K562 (cell line): ENCODE measurements around the gene PARD6A. TPM values are rescaled to one million over a fixed set of nuclear protein-coding genes. Genes with fewer than 3 reads are reported as not detected.

Experiments
- CBX3 ChIP-seq, 2 experiments: IDR thresholded peaks; 1 replicate in 1 of 2; 2 replicates in 1 of 2; pipeline ENCODE4 v1.6.1; 2012; ENCODE audit warnings: inconsistent platforms in 2 of 2, low read length in 2 of 2, borderline replicate concordance in 1 of 2, control low read depth in 1 of 2
- EGR1 ChIP-seq: fragments of 450-650 bp; conservative IDR thresholded peaks from 2 replicates; pipeline ENCODE4 v1.6.1; 2017; ENCODE audit warnings: mild to moderate bottlenecking
- FOXP4 ChIP-seq: sonication (generic); formaldehyde crosslinking; IDR thresholded peaks from 2 replicates; pipeline ENCODE4 v1.8.0; 2022; ENCODE audit warnings: mild to moderate bottlenecking, missing genetic modification reagents, borderline replicate concordance
- HDAC3 ChIP-seq: fragments of 450-650 bp; IDR thresholded peaks from 2 replicates; pipeline ENCODE4 v1.6.1; 2018; ENCODE audit warnings: borderline replicate concordance, mild to moderate bottlenecking, moderate library complexity; ENCODE audit not compliant: partially characterized antibody
- JUND ChIP-seq, 2 experiments: IDR thresholded peaks; 2 replicates in 1 of 2; 3 replicates in 1 of 2; pipeline ENCODE4 v1.6.1; 2011; ENCODE audit warnings: borderline replicate concordance in 2 of 2, low read depth in 2 of 2, low read length in 2 of 2, improper control_type of control experiment in 1 of 2, missing biosample characterization in 1 of 2, missing genetic modification characterization in 1 of 2, missing genetic modification reagents in 1 of 2
- NRF1 ChIP-seq, 2 experiments: fragments of 450-650 bp; IDR thresholded peaks in 1 of 2; conservative IDR thresholded peaks in 1 of 2; 2 replicates each; pipeline ENCODE4 v1.6.1; 2014; ENCODE audit warnings: mild to moderate bottlenecking in 2 of 2
- PBX2 ChIP-seq, 2 experiments: IDR thresholded peaks in 1 of 2; conservative IDR thresholded peaks in 1 of 2; 2 replicates each; pipeline ENCODE4 v1.6.1; 2016; ENCODE audit warnings: low read depth in 2 of 2, mild to moderate bottlenecking in 1 of 2, missing compliant biosample characterization in 1 of 2, missing genetic modification characterization in 1 of 2, moderate library complexity in 1 of 2
- RAD21 ChIP-seq, 2 experiments: fragments of 250-450 bp in 1 of 2; fragments of 450-650 bp in 1 of 2; sonication (Bioruptor Pico) in 1 of 2; formaldehyde crosslinking in 1 of 2; IDR thresholded peaks in 1 of 2; conservative IDR thresholded peaks in 1 of 2; 2 replicates each; pipeline versions ENCODE4 v1.4.0 to v1.8.0; 2020 to 2022; ENCODE audit warnings: mild to moderate bottlenecking in 2 of 2, moderate library complexity in 1 of 2
- SMAD4 ChIP-seq: fragments of 250-450 bp; sonication (Bioruptor Pico); conservative IDR thresholded peaks from 2 replicates; pipeline ENCODE4 v1.8.0; 2021; ENCODE audit warnings: inconsistent platforms, mild to moderate bottlenecking, moderate library complexity
- SP1 ChIP-seq: sonication (generic); formaldehyde crosslinking; IDR thresholded peaks from 2 replicates; pipeline ENCODE4 v1.8.1; 2022; ENCODE audit warnings: mild to moderate bottlenecking, missing genetic modification reagents
- TFAP4 ChIP-seq: sonication (generic); formaldehyde crosslinking; IDR thresholded peaks from 2 replicates; pipeline ENCODE4 v1.8.0; 2022; ENCODE audit warnings: missing genetic modification reagents, mild to moderate bottlenecking, moderate library complexity, borderline replicate concordance
- ZNF75A ChIP-seq: fragments of 450-650 bp; formaldehyde crosslinking; IDR thresholded peaks from 2 replicates; pipeline ENCODE4 v1.4.0; 2020; ENCODE audit warnings: mild to moderate bottlenecking
- polyA plus RNA-seq, 8 experiments: library from polyadenylated mRNA; depleted of rRNA in 4 of 8; stranded (reverse) in 5 of 8; unstranded in 3 of 8; fragments of >200 nt; fragmentation: Nextera tagmentation in 2 of 8; fragmentation: Illumina TruSeq in 1 of 8; extraction: Ambion mirVana in 2 of 8; extraction: Trizol in 1 of 8; gene quantifications; 2 replicates each; pipeline versions ENCODE4 v1.2.1 to v1.2.3, GENCODE V29; 2011 to 2014; ENCODE audit warnings: inconsistent platforms in 1 of 8, missing spikeins in 1 of 8
- total RNA-seq, 7 experiments: library from RNA; depleted of rRNA in 6 of 7; stranded (reverse); fragments of >200 nt in 6 of 7; fragmentation: Illumina TruSeq in 2 of 7; extraction: Trizol in 2 of 7; gene quantifications; 2 replicates each; pipeline versions ENCODE4 v1.2.1 to v1.2.3, GENCODE V29; 2011 to 2021; ENCODE audit warnings: low replicate concordance in 1 of 7

Gene PARD6A
- total and polyA plus RNA-seq, 9 of the 15 experiments (the other 6 are each of a cell fraction or from before 2014, with no cell fraction given) = 0.04 to 2.0 (median 0.44) TPM

GRCh38 chr16:67667817-67668494 is 7.2 kb downstream of the PARD6A start (continued):
- TF ChIP-seq TFAP4 (CRISPR knock-in tag) = peak; percentile 69; the same call in 1 of the 2 replicates
- peak; percentile 74 to 84 for TF ChIP-seq RAD21 (CRISPR knock-in tag; conservative IDR thresholded peaks at IDR 0.05 in 1 of 2, IDR thresholded peaks at IDR 0.05 in 1 of 2)
- no peak for TF ChIP-seq FOXP4 (CRISPR knock-in tag)
- TF ChIP-seq PBX2 (CRISPR knock-in tag; IDR thresholded peaks at IDR 0.05; ENCODE audit: low read depth) = peak; percentile 46
- 0 out of 2 replicates have a peak, but pooled peaks have one; percentile 40 for TF ChIP-seq PBX2 (tag; conservative IDR thresholded peaks at IDR 0.05; ENCODE audit: low read depth)
- 0 out of 2 replicates have a peak, but pooled peaks have one; percentile 41 for TF ChIP-seq SMAD4 (CRISPR knock-in tag)
- no peak for TF ChIP-seq HDAC3
- no peak for TF ChIP-seq EGR1
- peak; percentile 19 to 49; a peak in 2 of 4 replicates for TF ChIP-seq NRF1 (conservative IDR thresholded peaks at IDR 0.05 in 1 of 2, IDR thresholded peaks at IDR 0.05 in 1 of 2)
- no peak for TF ChIP-seq CBX3 (IDR thresholded peaks at IDR 0.05; ENCODE audit: borderline replicate concordance in 1 of 2, low read length in 2 of 2)
- TF ChIP-seq JUND (IDR thresholded peaks at IDR 0.05; ENCODE audit: borderline replicate concordance, low read depth, low read length) = peak; percentile 9; the same call in 1 of the 2 replicates
- no peak; the same call in 2 of the 3 replicates for TF ChIP-seq JUND (tag; IDR thresholded peaks at IDR 0.05; ENCODE audit: borderline replicate concordance, low read depth, low read length)
- no peak for TF ChIP-seq ZNF75A
- peak; percentile 31 for TF ChIP-seq SP1
